ENCODE data around the gene POLRMT.

GRCh38 chr19:670609-671075 is 37.3 kb upstream of the POLRMT start:
- TF ChIP-seq CTCF (IDR thresholded peaks at IDR 0.05) = no peak
- TF ChIP-seq POLR2A (IDR thresholded peaks at IDR 0.05) = no peak

Measured in prostate gland (tissue), 2 donors.